GM18520 (cell line): Measurements from ENCODE around the gene KLHL8.

Source experiments
- ATAC-seq: cut with Tn5 transposase; IDR thresholded peaks from one replicate; pipeline ENCODE4 v1.9.1; 2021; ENCODE audit not compliant: unreplicated experiment

The KLHL8 gene

GRCh38 chr4:87220094-87220822 is at the start of gene KLHL8:
Gene KLHL8, minus strand, starts transcription at chr4:87220618. Its CDS starts 25,079 bp downstream, at chr4:87195539.
- ATAC-seq, result peak; percentile 92

- no peak for ATAC-seq
Measured at GRCh38 chr4:87270144-87270543, 49.7 kb upstream of the KLHL8 start.

- no peak for ATAC-seq
Measured at GRCh38 chr4:87268411-87268810, 48.0 kb upstream of the KLHL8 start.

GRCh38 chr4:87266986-87267385 is 46.6 kb upstream of the KLHL8 start:
- ATAC-seq, result no peak

GRCh38 chr4:87262886-87263285 is 42.5 kb upstream of the KLHL8 start:
- no peak for ATAC-seq

DNA sequence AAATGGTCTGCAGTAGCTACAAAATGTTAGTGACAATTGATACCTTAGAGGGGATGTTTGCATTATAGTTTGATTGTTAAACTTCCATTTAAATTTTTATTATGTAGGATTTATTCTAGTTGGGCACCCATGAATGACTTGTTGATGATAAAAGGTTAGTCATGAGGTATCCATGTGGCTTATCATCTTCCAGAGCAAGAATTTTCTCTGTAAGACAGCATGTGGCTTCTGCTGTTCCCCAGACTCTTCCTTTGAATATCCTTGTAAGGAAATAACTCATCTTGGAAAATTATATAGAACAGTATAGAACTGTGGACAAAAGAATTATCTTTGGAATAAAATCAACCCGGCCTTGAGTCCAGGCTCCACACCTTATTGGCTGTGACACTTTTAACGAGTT is 40.1 kb upstream of the KLHL8 start:
- ATAC-seq, result no peak

GRCh38 chr4:87258677-87259076 is 38.3 kb upstream of the KLHL8 start:
- no peak for ATAC-seq

- no peak for ATAC-seq
Measured at GRCh38 chr4:87257523-87257922, 37.1 kb upstream of the KLHL8 start.

- no peak for ATAC-seq
Measured at GRCh38 chr4:87255755-87256154, 35.3 kb upstream of the KLHL8 start.

- ATAC-seq, result no peak
Measured at GRCh38 chr4:87251106-87251505, 30.7 kb upstream of the KLHL8 start.

DNA sequence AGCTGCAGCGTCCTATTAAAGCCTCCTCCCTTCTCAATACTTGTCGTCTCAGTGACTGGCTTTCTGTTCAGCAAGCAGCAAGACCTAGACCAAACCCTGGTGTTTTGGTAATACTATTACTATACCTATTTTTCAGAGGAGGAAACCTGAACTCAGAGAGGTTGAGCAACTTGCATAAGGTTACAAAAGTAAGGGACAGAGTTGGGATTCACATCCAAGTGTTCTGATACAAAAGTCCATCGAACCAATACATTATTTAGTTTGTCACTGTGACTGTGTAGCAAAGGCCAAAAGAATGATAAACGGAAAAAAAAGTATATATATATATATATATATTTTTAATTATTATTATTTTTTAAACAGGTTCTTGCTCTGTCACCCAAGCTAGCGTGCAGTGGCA is 29.9 kb upstream of the KLHL8 start:
- no peak for ATAC-seq

DNA sequence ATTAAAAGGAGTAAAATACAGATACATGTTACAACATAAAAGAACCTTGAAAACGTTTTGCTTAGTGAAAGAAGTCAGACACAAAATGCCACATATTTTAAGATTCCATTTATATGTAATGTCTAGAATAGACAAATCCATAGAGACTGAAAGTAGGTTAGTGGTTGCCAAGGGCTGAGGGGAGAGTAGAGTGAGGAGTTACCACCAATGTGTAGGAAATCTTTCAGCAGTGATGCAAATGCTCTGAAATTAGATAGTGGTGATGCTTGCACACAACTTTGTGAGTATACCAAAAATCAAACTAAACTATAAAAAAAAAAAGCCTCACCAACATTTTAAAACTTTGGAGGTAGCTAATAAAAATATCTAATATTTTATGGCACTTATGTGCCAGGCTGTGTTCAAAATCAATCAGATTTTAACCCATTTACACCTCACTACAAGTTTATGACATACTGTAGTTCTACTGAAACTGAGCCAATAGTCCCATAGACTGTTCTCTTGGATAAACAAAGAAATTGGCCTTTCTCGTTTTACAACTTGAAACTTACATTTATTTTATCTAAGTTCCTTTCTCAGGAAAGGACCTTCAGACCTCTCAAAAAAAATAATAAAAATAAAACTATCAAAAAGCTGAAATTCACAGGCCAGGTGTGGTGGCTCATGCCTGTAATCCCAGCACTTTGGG is 29.1 kb upstream of the KLHL8 start:
- no peak for ATAC-seq

DNA sequence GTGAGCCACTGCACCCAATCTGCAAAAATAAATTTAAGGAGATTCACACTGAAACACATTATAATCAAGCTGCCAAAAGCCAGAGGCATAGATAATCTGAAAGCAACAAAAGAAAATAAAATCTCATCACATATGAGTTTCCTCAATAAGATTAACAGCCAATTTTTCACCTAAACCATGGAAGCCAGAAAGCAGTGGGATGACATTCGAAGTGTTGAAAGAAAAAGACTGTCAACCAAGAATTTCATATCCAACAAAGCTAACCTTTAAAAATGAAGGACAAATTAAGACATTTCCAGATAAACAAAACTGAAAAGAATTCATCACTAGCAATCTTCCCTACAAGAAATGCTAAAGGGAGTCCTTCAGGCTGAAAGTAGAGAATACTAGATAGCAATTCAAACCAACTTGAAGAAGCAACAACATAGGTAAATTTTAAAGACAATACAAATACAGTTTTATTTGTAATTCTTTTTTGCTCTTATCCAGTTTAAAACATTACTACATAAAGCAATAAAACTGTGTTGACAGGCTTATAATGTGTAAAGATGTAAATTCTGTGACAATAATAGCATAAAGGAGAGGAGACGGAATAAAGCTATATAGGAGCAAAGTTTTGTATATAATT is 23.1 kb upstream of the KLHL8 start:
- no peak for ATAC-seq

DNA sequence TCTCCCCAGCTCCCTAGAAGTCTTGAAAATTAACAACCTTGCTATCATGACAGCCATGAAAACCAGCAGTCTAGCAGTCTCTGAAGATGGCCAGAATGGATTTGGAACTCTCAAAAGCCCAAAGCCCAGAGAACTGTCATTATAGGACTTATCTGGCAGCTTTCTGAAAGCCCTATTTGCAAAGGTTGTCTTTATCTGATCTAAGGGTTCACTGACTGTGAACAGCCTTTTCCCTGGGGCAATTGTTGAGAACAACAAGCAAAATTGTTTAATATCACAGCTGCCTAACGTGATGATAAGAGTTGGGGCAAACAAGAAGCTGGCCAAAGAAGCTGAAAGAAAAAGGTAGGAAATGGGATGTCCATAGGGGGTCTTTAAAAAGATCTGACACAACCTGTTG is 20.9 kb upstream of the KLHL8 start:
- ATAC-seq, result no peak

DNA sequence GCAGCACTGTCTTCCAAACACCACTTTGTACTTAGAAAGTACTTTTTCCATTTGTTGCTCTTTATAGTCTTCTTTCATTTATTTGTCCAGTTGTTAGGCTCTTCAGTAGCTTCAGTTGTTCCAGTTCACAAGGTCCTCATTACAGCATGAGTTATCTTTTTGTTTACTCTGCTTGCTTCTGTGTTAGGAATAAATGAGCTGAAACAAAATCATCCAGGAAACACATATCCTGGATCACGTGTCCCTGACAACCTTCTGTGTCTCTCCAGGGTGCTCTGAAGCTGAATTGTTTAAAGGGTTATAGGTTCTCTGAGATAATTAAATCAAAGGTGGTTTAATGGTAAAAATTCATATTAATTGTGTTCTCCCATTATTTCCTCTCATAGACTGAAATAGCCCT is 19.9 kb upstream of the KLHL8 start:
- ATAC-seq, result no peak

DNA sequence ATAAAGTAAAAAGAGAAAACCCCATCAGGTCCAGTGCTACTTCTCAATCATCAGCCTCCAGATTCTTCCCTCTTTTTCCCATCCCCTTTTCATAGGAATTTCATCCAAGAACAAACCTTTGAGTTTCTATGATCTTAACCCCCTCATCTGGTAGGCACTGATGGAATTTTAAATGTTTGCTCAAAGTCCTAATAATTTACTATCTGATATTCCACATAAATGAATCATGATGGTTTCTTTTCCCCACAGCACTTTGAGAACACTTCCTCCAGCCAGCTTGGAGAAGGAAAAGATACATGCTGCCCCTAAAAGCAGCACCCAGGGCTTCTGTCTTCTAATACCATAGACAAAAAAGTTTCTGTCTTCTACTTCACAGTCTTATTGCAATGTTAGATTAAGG is 19.4 kb upstream of the KLHL8 start:
- no peak for ATAC-seq

- no peak for ATAC-seq
Measured at GRCh38 chr4:87239194-87239593, 18.8 kb upstream of the KLHL8 start.

- ATAC-seq, result no peak
Measured at GRCh38 chr4:87236861-87237260, 16.4 kb upstream of the KLHL8 start.

DNA sequence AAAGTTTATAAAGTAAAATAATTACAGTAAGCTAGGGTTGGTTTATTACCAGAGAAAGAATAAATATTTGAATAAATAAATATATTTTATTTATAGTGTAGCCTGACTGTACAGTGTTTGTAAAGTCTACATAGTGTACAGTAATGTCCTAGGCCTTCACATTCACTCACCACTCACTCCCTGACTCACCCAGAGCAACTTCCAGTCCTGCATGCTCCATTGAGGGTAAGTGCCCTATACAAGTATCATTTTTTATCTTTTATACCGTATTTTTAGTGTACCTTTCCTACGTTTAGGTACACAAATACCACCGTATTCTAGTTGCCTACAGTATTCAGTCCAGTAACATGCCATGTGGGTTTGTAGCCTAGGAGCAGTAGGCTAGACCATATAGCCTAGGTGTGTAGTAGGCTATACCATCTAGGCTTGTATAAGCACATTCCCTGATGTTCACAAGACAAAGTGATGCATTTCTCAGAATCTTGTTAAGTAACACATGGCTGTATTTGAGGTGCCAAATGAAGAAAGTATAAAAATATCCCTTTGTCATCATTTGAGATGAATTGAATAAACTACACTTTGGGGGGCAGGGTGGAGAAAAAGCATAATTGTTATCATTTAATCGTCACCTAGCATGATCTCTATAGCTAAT is 14.7 kb upstream of the KLHL8 start:
- ATAC-seq, result no peak

- no peak for ATAC-seq
Measured at GRCh38 chr4:87232216-87232615, 11.8 kb upstream of the KLHL8 start.

DNA sequence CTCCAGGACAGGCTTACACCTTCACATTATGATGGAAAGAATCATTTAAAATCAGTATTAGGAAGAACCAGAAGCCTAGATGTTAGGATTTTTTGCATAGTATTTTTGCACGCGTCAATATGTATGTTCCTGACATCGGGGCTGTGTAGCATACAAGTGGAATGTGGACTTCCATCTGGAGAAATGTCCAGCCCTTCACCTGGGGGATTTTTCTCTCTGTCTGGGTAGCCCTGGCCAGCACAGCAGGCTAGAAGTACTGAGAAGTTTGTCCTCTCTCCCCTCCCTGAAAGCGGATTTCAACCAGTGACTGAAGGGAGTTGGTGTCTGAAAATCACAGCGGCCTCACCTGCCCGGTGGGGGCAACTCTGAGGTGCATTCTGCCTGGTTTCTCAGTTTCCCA is 10.4 kb upstream of the KLHL8 start:
- ATAC-seq, result no peak

- no peak for ATAC-seq
Measured at GRCh38 chr4:87229979-87230378, 9.6 kb upstream of the KLHL8 start.
